ENCODE measurements around the gene DCHS1.

DNA sequence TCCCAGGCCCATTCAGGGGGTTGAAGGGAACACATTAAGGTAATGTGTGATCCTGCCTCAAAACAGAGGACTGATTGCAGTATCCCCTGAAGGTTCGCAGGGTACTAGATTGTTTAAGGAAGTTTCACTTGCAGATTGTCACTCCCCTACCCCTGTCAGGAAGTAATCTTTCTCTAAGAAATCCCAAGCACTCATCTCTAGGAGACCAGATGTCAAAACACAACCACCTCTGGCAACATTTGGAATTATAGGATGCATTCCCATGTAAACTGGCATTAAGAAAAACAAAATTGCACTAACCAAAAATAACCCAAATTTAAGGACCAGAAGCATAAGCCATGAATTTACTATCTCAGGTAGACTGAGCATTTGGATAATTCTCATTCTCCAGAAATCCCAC lies 25.9 kb upstream of the DCHS1 start:
- TF ChIP-seq, protein P1, sequence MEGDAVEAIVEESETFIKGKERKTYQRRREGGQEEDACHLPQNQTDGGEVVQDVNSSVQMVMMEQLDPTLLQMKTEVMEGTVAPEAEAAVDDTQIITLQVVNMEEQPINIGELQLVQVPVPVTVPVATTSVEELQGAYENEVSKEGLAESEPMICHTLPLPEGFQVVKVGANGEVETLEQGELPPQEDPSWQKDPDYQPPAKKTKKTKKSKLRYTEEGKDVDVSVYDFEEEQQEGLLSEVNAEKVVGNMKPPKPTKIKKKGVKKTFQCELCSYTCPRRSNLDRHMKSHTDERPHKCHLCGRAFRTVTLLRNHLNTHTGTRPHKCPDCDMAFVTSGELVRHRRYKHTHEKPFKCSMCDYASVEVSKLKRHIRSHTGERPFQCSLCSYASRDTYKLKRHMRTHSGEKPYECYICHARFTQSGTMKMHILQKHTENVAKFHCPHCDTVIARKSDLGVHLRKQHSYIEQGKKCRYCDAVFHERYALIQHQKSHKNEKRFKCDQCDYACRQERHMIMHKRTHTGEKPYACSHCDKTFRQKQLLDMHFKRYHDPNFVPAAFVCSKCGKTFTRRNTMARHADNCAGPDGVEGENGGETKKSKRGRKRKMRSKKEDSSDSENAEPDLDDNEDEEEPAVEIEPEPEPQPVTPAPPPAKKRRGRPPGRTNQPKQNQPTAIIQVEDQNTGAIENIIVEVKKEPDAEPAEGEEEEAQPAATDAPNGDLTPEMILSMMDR (IDR thresholded peaks at IDR 0.05) = no peak
- no peak for TF ChIP-seq EP300 (IDR thresholded peaks at IDR 0.05)
- TF ChIP-seq POLR2A (IDR thresholded peaks at IDR 0.05) = no peak

Data from ovary (tissue), 3 donors.